IMR-90 (cell line): Measurements from ENCODE around the gene IPMK. TPM values are rescaled to one million over a fixed set of nuclear protein-coding genes. Genes with fewer than 3 reads are reported as not detected.

Experiments used
- ATAC-seq: fragments of 200-7000 bp; cut with Tn5 transposase; 2 replicates; pipeline ENCODE4 v1.9.1; 2020; ENCODE audit warnings: low read depth, mild to moderate bottlenecking, moderate library complexity
- BruUV-seq: library from RNA; stranded (reverse); fragments of 400-500 nt; replicated peaks from 2 replicates; lab custom pipeline; 2021; lab: Mats Ljungman, UMichigan
- CTCF ChIA-PET: fragments of 300-600 bp; formaldehyde crosslinking; extraction: SDS; loops from one replicate; lab custom pipeline; 2021; ENCODE audit warnings: antibody characterized with exemption; lab: Yijun Ruan, JAX
- POLR2A ChIA-PET: fragments of 300-600 bp; sonication (Branson Sonifier 250); formaldehyde crosslinking; loops from one replicate; lab custom pipeline; 2022; ENCODE audit warnings: antibody characterized with exemption; ENCODE audit not compliant: unreplicated experiment; lab: Charles Lee
- DNase-seq: peaks from one replicate; pipeline ENCODE4 v3.0.0; 2013
- H2AFZ ChIP-seq: replicated peaks from 2 replicates; pipeline ENCODE3; 2013; ENCODE audit warnings: low read length, mild to moderate bottlenecking; ENCODE audit not compliant: poor library complexity
- H2AK5ac ChIP-seq: 2 replicates; pipeline ENCODE4 v1.6.1; 2013; ENCODE audit warnings: low read depth, low read length, inconsistent platforms
- H2AK9ac ChIP-seq: replicated peaks from 2 replicates; pipeline ENCODE3; 2013; ENCODE audit warnings: mild to moderate bottlenecking, low read depth, low read length, moderate library complexity; ENCODE audit not compliant: poor library complexity
- H2BK120ac ChIP-seq: 2 replicates; pipeline ENCODE4 v1.6.1; 2013; ENCODE audit warnings: low read depth, low read length, inconsistent platforms
- H2BK15ac ChIP-seq: 3 replicates; pipeline ENCODE4 v1.6.1; 2013; ENCODE audit warnings: low read depth, low read length, inconsistent platforms
- H2BK20ac ChIP-seq: 2 replicates; pipeline ENCODE4 v1.6.1; 2013; ENCODE audit warnings: low read depth, mild to moderate bottlenecking, inconsistent platforms, low read length, moderate library complexity
- H2BK5ac ChIP-seq: 2 replicates; pipeline ENCODE4 v1.6.1; 2013; ENCODE audit warnings: mild to moderate bottlenecking, low read depth, low read length, inconsistent platforms; ENCODE audit not compliant: poor library complexity, severe bottlenecking
- H3K14ac ChIP-seq: replicated peaks from 2 replicates; pipeline ENCODE4 v1.6.1; 2013; ENCODE audit warnings: low read depth, low read length, inconsistent platforms
- H3K18ac ChIP-seq: 2 replicates; pipeline ENCODE4 v1.6.1; 2013; ENCODE audit warnings: low read depth, low read length, control low read depth
- H3K23ac ChIP-seq: 2 replicates; pipeline ENCODE4 v1.6.1; 2013; ENCODE audit warnings: low read depth, low read length, inconsistent platforms
- H3K27ac ChIP-seq: 2 replicates; pipeline ENCODE4 v1.5.1; 2013; ENCODE audit warnings: mild to moderate bottlenecking, control low read depth, low read length; ENCODE audit not compliant: insufficient read depth
- H3K27me3 ChIP-seq: 2 replicates; pipeline ENCODE4 v1.6.1; 2013; ENCODE audit warnings: low read length; ENCODE audit not compliant: control insufficient read depth, insufficient read depth
- H3K36me3 ChIP-seq: 2 replicates; pipeline ENCODE4 v1.6.1; 2013; ENCODE audit warnings: low read length, mixed read lengths; ENCODE audit not compliant: control insufficient read depth, insufficient read depth
- H3K4ac ChIP-seq: 2 replicates; pipeline ENCODE4 v1.6.1; 2013; ENCODE audit warnings: low read depth, low read length, inconsistent platforms
- H3K4me1 ChIP-seq: 2 replicates; pipeline ENCODE4 v1.6.1; 2013; ENCODE audit warnings: low read length, mixed read lengths; ENCODE audit not compliant: control insufficient read depth, insufficient read depth
- H3K4me2 ChIP-seq: 2 replicates; pipeline ENCODE4 v1.6.1; 2013; ENCODE audit warnings: low read depth, mild to moderate bottlenecking, control low read depth, low read length, moderate library complexity
- H3K4me3 ChIP-seq: 2 replicates; pipeline ENCODE4 v1.5.1; 2013; ENCODE audit warnings: low read depth, mild to moderate bottlenecking, control low read depth, low read length, moderate library complexity; ENCODE audit not compliant: insufficient read depth
- H3K56ac ChIP-seq: 2 replicates; pipeline ENCODE4 v1.6.1; 2013; ENCODE audit warnings: low read length, inconsistent platforms; ENCODE audit not compliant: insufficient read depth; ENCODE audit errors: extremely low read depth
- H3K79me1 ChIP-seq, 2 experiments: 2 replicates each; pipeline ENCODE4 v1.6.1; 2013; ENCODE audit warnings: low read length in 2 of 2, inconsistent platforms in 1 of 2, low read depth in 1 of 2
- H3K9ac ChIP-seq: 2 replicates; pipeline ENCODE4 v1.6.1; 2013; ENCODE audit warnings: low read depth, low read length, control low read depth
- H3K9me1 ChIP-seq: 2 replicates; pipeline ENCODE4 v1.6.1; 2013; ENCODE audit warnings: low read length, inconsistent platforms; ENCODE audit not compliant: insufficient read depth
- H3K9me3 ChIP-seq: 2 replicates; pipeline ENCODE4 v1.6.1; 2013; ENCODE audit warnings: low read length; ENCODE audit not compliant: control insufficient read depth, insufficient read depth
- H4K20me1 ChIP-seq: 2 replicates; pipeline ENCODE4 v1.6.1; 2013; ENCODE audit warnings: low read length, inconsistent platforms; ENCODE audit not compliant: insufficient read depth
- H4K5ac ChIP-seq: 2 replicates; pipeline ENCODE4 v1.6.1; 2013; ENCODE audit warnings: mild to moderate bottlenecking, low read depth, low read length, control low read depth
- H4K8ac ChIP-seq, 2 experiments: 2 replicates each; pipeline ENCODE4 v1.6.1; 2013; ENCODE audit warnings: low read depth in 2 of 2, low read length in 2 of 2, control low read depth in 1 of 2, inconsistent platforms in 1 of 2
- H4K91ac ChIP-seq: 2 replicates; pipeline ENCODE4 v1.6.1; 2013; ENCODE audit warnings: low read depth, low read length, inconsistent platforms; ENCODE audit not compliant: insufficient read depth
- BHLHE40 ChIP-seq: fragments of 150-350 bp; IDR thresholded peaks from 2 replicates; pipeline ENCODE4 v1.6.1; 2016; ENCODE audit warnings: mild to moderate bottlenecking, low read depth, low read length
- CEBPB ChIP-seq: IDR thresholded peaks from 2 replicates; pipeline ENCODE4 v1.6.1; 2012; ENCODE audit warnings: low read depth, low read length, improper control_type of control experiment
- CHD1 ChIP-seq: IDR thresholded peaks from 2 replicates; pipeline ENCODE4 v1.6.1; 2012; ENCODE audit warnings: low read depth, low read length, improper control_type of control experiment
- FOS ChIP-seq: fragments of 150-350 bp; IDR thresholded peaks from 2 replicates; pipeline ENCODE4 v1.6.1; 2016; ENCODE audit warnings: low read depth, low read length
- MAFK ChIP-seq: IDR thresholded peaks from 2 replicates; pipeline ENCODE4 v1.6.1; 2012; ENCODE audit warnings: low read depth, low read length, improper control_type of control experiment
- MAZ ChIP-seq: IDR thresholded peaks from 2 replicates; pipeline ENCODE4 v1.6.1; 2012; ENCODE audit warnings: low read depth, mild to moderate bottlenecking, low read length, improper control_type of control experiment, moderate library complexity, borderline replicate concordance
- MXI1 ChIP-seq: IDR thresholded peaks from 2 replicates; pipeline ENCODE4 v1.6.1; 2012; ENCODE audit warnings: low read depth, mild to moderate bottlenecking, low read length, moderate library complexity, borderline replicate concordance
- NFE2L2 ChIP-seq: fragments of 150-350 bp; IDR thresholded peaks from 2 replicates; pipeline ENCODE4 v1.6.1; 2016; ENCODE audit warnings: low read depth, mild to moderate bottlenecking, low read length
- POLR2A ChIP-seq: IDR thresholded peaks from 2 replicates; pipeline ENCODE4 v1.6.1; 2012; ENCODE audit warnings: mild to moderate bottlenecking, low read depth, low read length
- RAD21 ChIP-seq: IDR thresholded peaks from 2 replicates; pipeline ENCODE4 v1.6.1; 2012; ENCODE audit warnings: low read length, improper control_type of control experiment
- RCOR1 ChIP-seq: IDR thresholded peaks from 2 replicates; pipeline ENCODE4 v1.6.1; 2012; ENCODE audit warnings: mild to moderate bottlenecking, low read length, improper control_type of control experiment; ENCODE audit not compliant: insufficient replicate concordance
- RFX5 ChIP-seq: IDR thresholded peaks from 2 replicates; pipeline ENCODE4 v1.8.0; 2012; ENCODE audit warnings: low read depth, mild to moderate bottlenecking, low read length, moderate library complexity
- SMC3 ChIP-seq: fragments of 150-350 bp; IDR thresholded peaks from 2 replicates; pipeline ENCODE4 v1.6.1; 2016; ENCODE audit warnings: low read depth, mild to moderate bottlenecking, antibody characterized with exemption, low read length, moderate library complexity
- WGBS, 2 experiments: methylation state at CpG; one replicate each; pipeline versions ENCODE4 v1.1.5 to v1.1.7; 2013; ENCODE audit warnings: missing lambda C conversion rate in 2 of 2; ENCODE audit not compliant: insufficient read length in 1 of 2; ENCODE audit errors: extremely low coverage in 2 of 2; 5-methylcytosine and 5-hydroxymethylcytosine counted together
- dilution Hi-C: fragments of 300-500 bp; cut with HindIII; formaldehyde crosslinking; loops from one replicate; pipeline ENCODE4 v1.14.3; 2018; ENCODE audit warnings: low sequenced_read_pairs; ENCODE audit not compliant: unreplicated experiment
- in situ Hi-C: fragments of 300-500 bp; cut with MboI; formaldehyde crosslinking; loops from 3 replicates; pipeline ENCODE4 v1.14.3; 2019; ENCODE audit warnings: low sequenced_read_pairs, inconsistent platforms, mixed read lengths
- intact Hi-C: fragments of 100-400 bp; cut with micrococcal nuclease; formaldehyde crosslinking; loops from 2 replicates; pipeline ENCODE4 v1.10.0; 2022
- polyA plus RNA-seq, 3 experiments: library from polyadenylated mRNA; depleted of rRNA; stranded (reverse); fragments of >200 nt; gene quantifications; 2 replicates each; pipeline ENCODE4 v1.2.3, GENCODE V29; 2012; ENCODE audit warnings: low replicate concordance in 1 of 3
- total RNA-seq: library from RNA; depleted of rRNA; stranded (reverse); fragments of >200 nt; gene quantifications from 2 replicates; pipeline ENCODE4 v1.2.3, GENCODE V29; 2012
- TF ChIP-seq, protein P1 (sequence below): conservative IDR thresholded peaks from 2 replicates; pipeline ENCODE4 v1.5.1; 2012; ENCODE audit warnings: mild to moderate bottlenecking, low read depth, low read length, improper control_type of control experiment
- TF ChIP-seq, protein P2 (sequence below): fragments of 150-350 bp; IDR thresholded peaks from 2 replicates; pipeline ENCODE4 v1.6.1; 2017; ENCODE audit warnings: mild to moderate bottlenecking, antibody characterized with exemption, low read length, low read depth
- TF ChIP-seq, protein P3 (sequence below): fragments of 150-350 bp; IDR thresholded peaks from 2 replicates; pipeline ENCODE4 v1.6.1; 2016; ENCODE audit warnings: low read depth, mild to moderate bottlenecking, low read length, moderate library complexity, borderline replicate concordance

IPMK gene
- total and polyA plus RNA-seq, 2 of the 4 experiments (the other 2 are of a cell fraction) = 0.89 to 2.0 TPM

GRCh38 chr10:58305821-58306220 lies 38.1 kb upstream of the IPMK start:
- no peak overlapping the region for H3K9ac ChIP-seq
- no peak overlapping the region for H3K56ac ChIP-seq
- ChIA-PET CTCF (interaction anchor here (0.8 kb wide), 1 partner anchor 87 kb away, joined by 4 read pairs; no protein-coding TSS in a partner anchor), POLR2A (no interaction called here)
- H3K4me1 ChIP-seq = no peaks in the 10 kb centered on the region
- H3K9me3 ChIP-seq = no peaks in the 10 kb centered on the region
- ATAC-seq = no peak
- H3K14ac ChIP-seq = no peak overlapping the region
- H2BK15ac ChIP-seq = no peak overlapping the region
- H2BK5ac ChIP-seq = no peak overlapping the region
- in situ Hi-C loops = no loop called here
- no peaks in the 10 kb centered on the region for H4K20me1 ChIP-seq
- no peak overlapping the region for H3K4me2 ChIP-seq
- H3K23ac ChIP-seq = no peak overlapping the region
- H3K27ac ChIP-seq = no peak overlapping the region
- no peak overlapping the region for H4K5ac ChIP-seq
- no peak overlapping the region for H2AFZ ChIP-seq
- DNase-seq = no peak
- no peak overlapping the region for H2AK5ac ChIP-seq
- BruUV-seq = no TSS peak
- no peak overlapping the region for H3K4ac ChIP-seq
- no peak overlapping the region for H4K91ac ChIP-seq
- H3K36me3 ChIP-seq = no peaks in the 10 kb centered on the region
- H3K4me3 ChIP-seq = no peak overlapping the region
- H4K8ac ChIP-seq = no peak overlapping the region
- 27% methylated on average over 2 of the region's 4 CpGs; no CpG with 5 or more reads in 1 of the 2 experiments for WGBS, 2 experiments
- peaks cover 7% of the 10 kb centered on the region for H3K27me3 ChIP-seq
- TF ChIP-seq SMC3 (no peak), NFE2L2 (no peak), POLR2A (no peak), MAZ (no peak), BHLHE40 (no peak), MAFK (no peak), RFX5 (no peak), CHD1 (no peak), MXI1 (no peak), CEBPB (no peak), RAD21 (no peak), FOS (no peak), RCOR1 (no peak)
- TF ChIP-seq, protein P1, sequence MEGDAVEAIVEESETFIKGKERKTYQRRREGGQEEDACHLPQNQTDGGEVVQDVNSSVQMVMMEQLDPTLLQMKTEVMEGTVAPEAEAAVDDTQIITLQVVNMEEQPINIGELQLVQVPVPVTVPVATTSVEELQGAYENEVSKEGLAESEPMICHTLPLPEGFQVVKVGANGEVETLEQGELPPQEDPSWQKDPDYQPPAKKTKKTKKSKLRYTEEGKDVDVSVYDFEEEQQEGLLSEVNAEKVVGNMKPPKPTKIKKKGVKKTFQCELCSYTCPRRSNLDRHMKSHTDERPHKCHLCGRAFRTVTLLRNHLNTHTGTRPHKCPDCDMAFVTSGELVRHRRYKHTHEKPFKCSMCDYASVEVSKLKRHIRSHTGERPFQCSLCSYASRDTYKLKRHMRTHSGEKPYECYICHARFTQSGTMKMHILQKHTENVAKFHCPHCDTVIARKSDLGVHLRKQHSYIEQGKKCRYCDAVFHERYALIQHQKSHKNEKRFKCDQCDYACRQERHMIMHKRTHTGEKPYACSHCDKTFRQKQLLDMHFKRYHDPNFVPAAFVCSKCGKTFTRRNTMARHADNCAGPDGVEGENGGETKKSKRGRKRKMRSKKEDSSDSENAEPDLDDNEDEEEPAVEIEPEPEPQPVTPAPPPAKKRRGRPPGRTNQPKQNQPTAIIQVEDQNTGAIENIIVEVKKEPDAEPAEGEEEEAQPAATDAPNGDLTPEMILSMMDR = no peak
- TF ChIP-seq, protein P2, sequence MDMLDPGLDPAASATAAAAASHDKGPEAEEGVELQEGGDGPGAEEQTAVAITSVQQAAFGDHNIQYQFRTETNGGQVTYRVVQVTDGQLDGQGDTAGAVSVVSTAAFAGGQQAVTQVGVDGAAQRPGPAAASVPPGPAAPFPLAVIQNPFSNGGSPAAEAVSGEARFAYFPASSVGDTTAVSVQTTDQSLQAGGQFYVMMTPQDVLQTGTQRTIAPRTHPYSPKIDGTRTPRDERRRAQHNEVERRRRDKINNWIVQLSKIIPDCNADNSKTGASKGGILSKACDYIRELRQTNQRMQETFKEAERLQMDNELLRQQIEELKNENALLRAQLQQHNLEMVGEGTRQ = no peak
- TF ChIP-seq, protein P3, sequence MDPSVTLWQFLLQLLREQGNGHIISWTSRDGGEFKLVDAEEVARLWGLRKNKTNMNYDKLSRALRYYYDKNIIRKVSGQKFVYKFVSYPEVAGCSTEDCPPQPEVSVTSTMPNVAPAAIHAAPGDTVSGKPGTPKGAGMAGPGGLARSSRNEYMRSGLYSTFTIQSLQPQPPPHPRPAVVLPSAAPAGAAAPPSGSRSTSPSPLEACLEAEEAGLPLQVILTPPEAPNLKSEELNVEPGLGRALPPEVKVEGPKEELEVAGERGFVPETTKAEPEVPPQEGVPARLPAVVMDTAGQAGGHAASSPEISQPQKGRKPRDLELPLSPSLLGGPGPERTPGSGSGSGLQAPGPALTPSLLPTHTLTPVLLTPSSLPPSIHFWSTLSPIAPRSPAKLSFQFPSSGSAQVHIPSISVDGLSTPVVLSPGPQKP = no peak
- no peak overlapping the region for H2AK9ac ChIP-seq
- dilution Hi-C loops = loop anchor here (25.0 kb wide), 1 partner anchor 119 kb away; no protein-coding TSS in a partner anchor
- H2BK20ac ChIP-seq = no peak overlapping the region
- no peaks in the 10 kb centered on the region for H3K9me1 ChIP-seq
- H2BK120ac ChIP-seq = no peak overlapping the region
- H3K79me1 ChIP-seq = no peaks in the 10 kb centered on the region
- H3K18ac ChIP-seq = no peak overlapping the region
- intact Hi-C loops = no loop called here
